GM23338 (cell line): ENCODE data around the gene ADAMTS20.

Source experiments
- CREB1 ChIP-seq: fragments of 250-450 bp; sonication (Bioruptor Pico); IDR thresholded peaks from 2 replicates; pipeline ENCODE4 v1.5.0; 2020; ENCODE audit warnings: low read depth, mild to moderate bottlenecking, moderate library complexity
- CTCF ChIP-seq, 2 experiments: fragments of 200-600 bp in 1 of 2; sonication (generic) in 1 of 2; conservative IDR thresholded peaks; 2 replicates each; pipeline versions ENCODE4 v1.5.1 to v1.6.1; 2016 to 2017; ENCODE audit warnings: antibody characterized with exemption in 2 of 2, low read depth in 2 of 2, mild to moderate bottlenecking in 2 of 2, moderate library complexity in 1 of 2
- EZH2 ChIP-seq: fragments of 200-600 bp; sonication (generic); IDR thresholded peaks from one replicate; pipeline ENCODE4 v1.8.0; 2017; ENCODE audit warnings: antibody characterized with exemption, mild to moderate bottlenecking, low read depth; ENCODE audit not compliant: unreplicated experiment
- EZH2phosphoT487 ChIP-seq: fragments of 200-600 bp; sonication (generic); IDR thresholded peaks from one replicate; pipeline ENCODE4 v1.8.1; 2018; ENCODE audit warnings: antibody characterized with exemption; ENCODE audit not compliant: unreplicated experiment
- POLR2AphosphoS5 ChIP-seq: IDR thresholded peaks from 2 replicates; pipeline ENCODE4 v1.6.1; 2016; ENCODE audit warnings: antibody characterized with exemption, low read depth
- REST ChIP-seq: IDR thresholded peaks from one replicate; pipeline ENCODE4 v1.6.1; 2018; ENCODE audit warnings: antibody characterized with exemption; ENCODE audit not compliant: unreplicated experiment

GRCh38 chr12:43425361-43425760 lies 126.6 kb downstream of the ADAMTS20 start:
- TF ChIP-seq POLR2AphosphoS5 = no peak
- TF ChIP-seq REST = no peak
- no peak for TF ChIP-seq CTCF (conservative IDR thresholded peaks at IDR 0.05; ENCODE audit: low read depth in 2 of 2)
- no peak for TF ChIP-seq EZH2
- TF ChIP-seq CREB1 = no peak
- no peak for TF ChIP-seq EZH2phosphoT487
